Esophagus mucosa (tissue), 1 donor: Measurements from ENCODE around the gene LRTM2. TPM values are rescaled to one million over a fixed set of nuclear protein-coding genes. Genes with fewer than 3 reads are reported as not detected.

Experiments used
- ATAC-seq: fragments of 200-7000 bp; cut with Tn5 transposase; one replicate; pipeline ENCODE4 v1.9.1; 2020
- total RNA-seq: library from RNA; stranded (reverse); gene quantifications from one replicate; pipeline ENCODE4 v1.2.4, GENCODE V29; 2023
- donor health status: DM: yes; HTN: yes; CAD: no.

LRTM2 gene
- total RNA-seq, 1 donor from 2014 or later: not detected

- no peak for ATAC-seq
These were observed 23.3 kb downstream of the LRTM2 start for GRCh38 chr12:1843641-1844005.

- ATAC-seq: no peak
These were observed 23.9 kb downstream of the LRTM2 start for GRCh38 chr12:1844223-1844622.

- ATAC-seq: no peak
These were observed 24.5 kb downstream of the LRTM2 start for GRCh38 chr12:1844661-1845409.

- no peak for ATAC-seq
These were observed 25.1 kb downstream of the LRTM2 start for GRCh38 chr12:1845427-1845826.

- ATAC-seq: no peak
These were observed 25.5 kb downstream of the LRTM2 start for GRCh38 chr12:1845886-1846285.

GRCh38 chr12:1846421-1847405, 26.3 kb downstream of the LRTM2 start:
- ATAC-seq: no peak

GRCh38 chr12:1847411-1847810, 27.0 kb downstream of the LRTM2 start:
- ATAC-seq: no peak

- no peak for ATAC-seq
These were observed 27.8 kb downstream of the LRTM2 start for GRCh38 chr12:1848146-1848545.

GRCh38 chr12:1848745-1849144, 28.4 kb downstream of the LRTM2 start:
- no peak for ATAC-seq

- no peak for ATAC-seq
These were observed 30.9 kb downstream of the LRTM2 start for GRCh38 chr12:1851151-1851701.

GRCh38 chr12:1852076-1852475, 31.7 kb downstream of the LRTM2 start:
- no peak for ATAC-seq

- no peak for ATAC-seq
These were observed 33.4 kb downstream of the LRTM2 start for GRCh38 chr12:1853716-1854115.

- ATAC-seq: no peak
These were observed 34.9 kb downstream of the LRTM2 start for GRCh38 chr12:1855241-1855640.

GRCh38 chr12:1857086-1857485, 36.7 kb downstream of the LRTM2 start:
- no peak for ATAC-seq

GRCh38 chr12:1857821-1858220, 37.5 kb downstream of the LRTM2 start:
- ATAC-seq: no peak

GRCh38 chr12:1858456-1858855, 38.1 kb downstream of the LRTM2 start:
- no peak for ATAC-seq

GRCh38 chr12:1859643-1860042, 39.3 kb downstream of the LRTM2 start:
- no peak for ATAC-seq

- no peak for ATAC-seq
These were observed 42.6 kb downstream of the LRTM2 start for GRCh38 chr12:1862973-1863372.

- no peak for ATAC-seq
These were observed 43.5 kb downstream of the LRTM2 start for GRCh38 chr12:1863823-1864222.

GRCh38 chr12:1864456-1864855, 44.1 kb downstream of the LRTM2 start:
- no peak for ATAC-seq

GRCh38 chr12:1864867-1865266, 44.5 kb downstream of the LRTM2 start:
- ATAC-seq: no peak

GRCh38 chr12:1865284-1865866, 45.0 kb downstream of the LRTM2 start:
- no peak for ATAC-seq

GRCh38 chr12:1869145-1869544, 48.8 kb downstream of the LRTM2 start:
- no peak for ATAC-seq
